Lung (tissue), 12 donors: ENCODE results near the gene FLT1. TPM values are rescaled to one million over a fixed set of nuclear protein-coding genes. Genes with fewer than 3 reads are reported as not detected.
A peak's percentile ranks its signal among the peaks of the same experiment; 100 is the strongest.

Experiments
- ATAC-seq: fragments of 200-7000 bp; cut with Tn5 transposase; one replicate; pipeline ENCODE4 v1.9.1; 2020; ENCODE audit warnings: moderate number of reproducible peaks; ENCODE audit not compliant: insufficient read depth, low FRiP score
- DNase-seq, 3 donors: peaks; one replicate each; pipeline ENCODE4 v3.0.0-alpha.2; 2013 to 2017
- H3K27ac ChIP-seq, 2 donors: one replicate each; pipeline ENCODE4 v1.5.1; 2013; ENCODE audit warnings: mild to moderate bottlenecking in 2 of 2, moderate library complexity in 2 of 2, control low read depth in 1 of 2, inconsistent platforms in 1 of 2, low read depth in 1 of 2, low read length in 1 of 2
- H3K27me3 ChIP-seq, 3 donors: one replicate each; pipeline ENCODE4 v1.5.1; 2013; ENCODE audit warnings: low read length in 2 of 3; ENCODE audit not compliant: control insufficient read depth in 3 of 3, insufficient read depth in 3 of 3
- H3K36me3 ChIP-seq, 4 donors: one replicate each; pipeline ENCODE4 v1.5.1; 2013; ENCODE audit warnings: low read length in 4 of 4, mild to moderate bottlenecking in 1 of 4, moderate library complexity in 1 of 4; ENCODE audit not compliant: control insufficient read depth in 4 of 4, insufficient read depth in 4 of 4
- H3K4me1 ChIP-seq, 5 donors: one replicate each; pipeline ENCODE4 v1.5.1; 2013; ENCODE audit warnings: low read length in 5 of 5, mild to moderate bottlenecking in 2 of 5, moderate library complexity in 1 of 5; ENCODE audit not compliant: control insufficient read depth in 5 of 5, insufficient read depth in 5 of 5
- H3K4me3 ChIP-seq: one replicate; pipeline ENCODE4 v1.5.1; 2013; ENCODE audit warnings: mild to moderate bottlenecking, control low read depth, moderate library complexity
- H3K9ac ChIP-seq, 2 donors: one replicate each; pipeline ENCODE4 v1.5.1; 2013; ENCODE audit warnings: low read length in 2 of 2, control low read depth in 1 of 2; ENCODE audit not compliant: insufficient read depth in 1 of 2
- H3K9me3 ChIP-seq, 4 donors: one replicate each; pipeline ENCODE4 v1.5.1; 2013; ENCODE audit warnings: low read length in 3 of 4, mild to moderate bottlenecking in 1 of 4, moderate library complexity in 1 of 4; ENCODE audit not compliant: control insufficient read depth in 4 of 4, insufficient read depth in 3 of 4
- CTCF ChIP-seq: IDR thresholded peaks from 2 replicates; pipeline ENCODE4 v1.5.1; 2012; ENCODE audit warnings: mild to moderate bottlenecking; ENCODE audit errors: control extremely low read depth, extremely low read depth
- WGBS, 2 donors: extraction: QIAGEN DNeasy Blood & Tissue Kit; methylation state at CpG; one replicate each; pipeline ENCODE4 v1.1.7; 2013; 5-methylcytosine and 5-hydroxymethylcytosine counted together
- polyA plus RNA-seq, 2 donors: library from polyadenylated mRNA; stranded (reverse); fragments of 200-250 nt; gene quantifications; one replicate each; pipeline ENCODE4 v1.2.1, GENCODE V29; 2013
- total RNA-seq, 2 donors: library from RNA; depleted of rRNA in 1 of 2; stranded (reverse); fragments of >200 nt in 1 of 2; gene quantifications; one replicate each; pipeline ENCODE4 v1.2.1, GENCODE V29; 2014 to 2021
- donor health status: control.
- donor health status: control.
- donor health status: Bipolar disorder and iron deficiency.
- donor health status: healthy.
- donor health status: DM: yes; HTN: yes; CAD: no.

Gene FLT1
- total and polyA plus RNA-seq, 4 donors, result 4.7 to 71.3 (median 42.2) TPM

- DNase-seq (peak in 2 of 3 donors; percentile 26 to 56), ATAC-seq (no peak)
- peaks cover 5 to 23% (median 7%) of the 10 kb centered on the region in 5 donors for H3K4me1 ChIP-seq
- no peaks in the 10 kb centered on the region for H3K36me3 ChIP-seq
- WGBS, 2 donors, result 59 to 68% methylated on average over 4 of the region's 4 CpGs
- no peak overlapping the region for H3K4me3 ChIP-seq
- H3K27ac ChIP-seq, result no peak overlapping the region
- peaks cover 0 to 4% (median 0%) of the 10 kb centered on the region in 3 donors for H3K27me3 ChIP-seq
- TF ChIP-seq CTCF, result no peak
- H3K9ac ChIP-seq, result no peak overlapping the region
- H3K9me3 ChIP-seq, result no peaks in the 10 kb centered on the region
Measured at GRCh38 chr13:28337166-28338005, 157.5 kb downstream of the FLT1 start.

- Histone ChIP-seq H3K4me1 (peaks cover 5 to 23% (median 7%) of the 10 kb centered on the region in 5 donors), H3K27me3 (peaks cover 0 to 4% (median 0%) of the 10 kb centered on the region in 3 donors), H3K27ac (no peak overlapping the region), H3K36me3 (no peaks in the 10 kb centered on the region), H3K4me3 (no peak overlapping the region), H3K9me3 (no peaks in the 10 kb centered on the region), H3K9ac (no peak overlapping the region)
- 58 to 69% methylated on average over 3 of the region's 3 CpGs for WGBS, 2 donors
- DNase-seq (no peak), ATAC-seq (no peak)
- TF ChIP-seq CTCF, result no peak
Measured at GRCh38 chr13:28336193-28336657, 158.7 kb downstream of the FLT1 start.

GRCh38 chr13:28333204-28333881 lies 161.6 kb downstream of the FLT1 start:
- H3K36me3 ChIP-seq, result no peaks in the 10 kb centered on the region
- H3K27ac ChIP-seq, result no peak overlapping the region
- peaks cover 0 to 26% (median 13%) of the 10 kb centered on the region in 5 donors for H3K4me1 ChIP-seq
- no peak for TF ChIP-seq CTCF
- no peak for ATAC-seq
- H3K9ac ChIP-seq, result no peak overlapping the region
- WGBS, 2 donors, result 95 to 97% methylated on average over 2 of the region's 2 CpGs
- H3K9me3 ChIP-seq, result no peaks in the 10 kb centered on the region
- peaks cover 0 to 4% (median 0%) of the 10 kb centered on the region in 3 donors for H3K27me3 ChIP-seq
- no peak overlapping the region for H3K4me3 ChIP-seq
- DNase-seq, result no peak
